WI38 (cell line): ENCODE measurements around the gene USH2A.

Experiments used
- H3K4me3 ChIP-seq: 2 replicates; pipeline ENCODE4 v1.5.1; 2011; ENCODE audit warnings: low read depth, mild to moderate bottlenecking, control low read depth, low read length
- CTCF ChIP-seq: IDR thresholded peaks from 2 replicates; pipeline ENCODE4 v1.5.1; 2012; ENCODE audit warnings: low read depth, mild to moderate bottlenecking, control low read depth, low read length

Gene USH2A

GRCh38 chr1:215710899-215711225 is 712.4 kb downstream of the USH2A start:
- H3K4me3 ChIP-seq: no peak overlapping the region
- TF ChIP-seq CTCF: no peak

- TF ChIP-seq CTCF: peak; percentile 61
- no peak overlapping the region for H3K4me3 ChIP-seq
These were observed 713.0 kb downstream of the USH2A start for GRCh38 chr1:215710036-215710898.

- H3K4me3 ChIP-seq: no peak overlapping the region
These were observed 719.0 kb downstream of the USH2A start for GRCh38 chr1:215704089-215704860.

GRCh38 chr1:215682232-215682631 is 741.0 kb downstream of the USH2A start:
- no peak for TF ChIP-seq CTCF

More at GRCh38 chr1:215704089-215704860, 719.0 kb downstream of the USH2A start:
- no peak for TF ChIP-seq CTCF

GRCh38 chr1:215681041-215681440 is 742.2 kb downstream of the USH2A start:
- TF ChIP-seq CTCF: no peak
- H3K4me3 ChIP-seq: no peak overlapping the region

More at GRCh38 chr1:215682232-215682631, 741.0 kb downstream of the USH2A start:
- H3K4me3 ChIP-seq: no peak overlapping the region

- no peak overlapping the region for H3K4me3 ChIP-seq
- TF ChIP-seq CTCF: no peak
These were observed 744.0 kb downstream of the USH2A start for GRCh38 chr1:215679231-215679630.

GRCh38 chr1:215677112-215677511 is 746.1 kb downstream of the USH2A start:
- TF ChIP-seq CTCF: no peak
- no peak overlapping the region for H3K4me3 ChIP-seq
